DMS79 (cell line): ENCODE measurements around the gene CTDP1.
A peak's percentile ranks its signal among the peaks of the same experiment; 100 is the strongest.

Experiments
- DNase-seq: peaks from one replicate; lab custom pipeline; 2025; lab: John Stamatoyannopoulos, UW

Gene CTDP1

GRCh38 chr18:79796531-79797405 lies 117.2 kb downstream of the CTDP1 start:
- peak; percentile 27 for DNase-seq

- DNase-seq, result no peak
These were observed 118.1 kb downstream of the CTDP1 start, which contains the start of gene KCNG2 for GRCh38 chr18:79797518-79798345. TSS of gene KCNG2 (plus strand) at chr18:79797938. CDS start at chr18:79863668, 65,730 bp downstream.

GRCh38 chr18:79798346-79798998 lies 118.9 kb downstream of the CTDP1 start:
- DNase-seq, result no peak

- DNase-seq, result no peak
These were observed 119.4 kb downstream of the CTDP1 start for GRCh38 chr18:79798999-79799370.

GRCh38 chr18:79799619-79800370 lies 120.2 kb downstream of the CTDP1 start:
- DNase-seq, result no peak

- DNase-seq, result no peak
These were observed 121.0 kb downstream of the CTDP1 start for GRCh38 chr18:79800371-79801180.

GRCh38 chr18:79801217-79801616 lies 121.6 kb downstream of the CTDP1 start:
- no peak for DNase-seq

GRCh38 chr18:79801641-79802040 lies 122.0 kb downstream of the CTDP1 start:
- no peak for DNase-seq

- DNase-seq, result no peak
These were observed 122.7 kb downstream of the CTDP1 start for GRCh38 chr18:79802298-79802697.

GRCh38 chr18:79803611-79804051 lies 124.0 kb downstream of the CTDP1 start:
- no peak for DNase-seq
